Measurements from ENCODE around the gene LRRC27.

GRCh38 chr10:132301371-132302330 is 30.3 kb upstream of the LRRC27 start:
- TF ChIP-seq EZH2 (IDR thresholded peaks at IDR 0.05; ENCODE audit: insufficient read depth, poor library complexity, severe bottlenecking) (no peak), EZH2phosphoT487 (IDR thresholded peaks at IDR 0.05; ENCODE audit: insufficient read depth, low read depth) (no peak)
